ENCODE results near the gene HSD17B7.

- no peak for TF ChIP-seq CTCF (IDR thresholded peaks at IDR 0.05; ENCODE audit: poor library complexity, severe bottlenecking)
- no peak for TF ChIP-seq EP300 (conservative IDR thresholded peaks at IDR 0.05; ENCODE audit: poor library complexity, severe bottlenecking)
Observed at GRCh38 chr1:162779043-162779442, 11.5 kb upstream of the HSD17B7 start.

Data from neural cell (in vitro differentiated cells).